Thoracic aorta (tissue), 2 donors: ENCODE data around the gene ADCY5. TPM values are rescaled to one million over a fixed set of nuclear protein-coding genes. Genes with fewer than 3 reads are reported as not detected.

Experiments
- ATAC-seq: fragments of 150-250 bp; one replicate; pipeline ENCODE4 v1.8.0; 2017; ENCODE audit warnings: low read depth; ENCODE audit not compliant: insufficient number of reproducible peaks, low FRiP score
- DNase-seq: peaks from one replicate; pipeline ENCODE4 v3.0.0-alpha.2; 2020; ENCODE audit warnings: low spot score
- H3K27ac ChIP-seq, 2 donors: fragments of 200-600 bp; sonication (generic); 1 replicate in 1 of 2; 2 replicates in 1 of 2; pipeline ENCODE4 v1.5.1; 2016; ENCODE audit warnings: mild to moderate bottlenecking in 2 of 2, moderate library complexity in 2 of 2
- H3K27me3 ChIP-seq: fragments of 200-600 bp; sonication (generic); replicated peaks from 2 replicates; pipeline ENCODE4 v1.6.0; 2016; ENCODE audit warnings: mild to moderate bottlenecking; ENCODE audit not compliant: insufficient read depth
- H3K36me3 ChIP-seq: fragments of 200-600 bp; sonication (generic); one replicate; pipeline ENCODE4 v1.5.1; 2016
- H3K4me1 ChIP-seq, 2 donors: fragments of 200-600 bp; sonication (generic); 1 replicate in 1 of 2; 2 replicates in 1 of 2; pipeline versions ENCODE4 v1.5.1 to v1.6.0; 2016; ENCODE audit warnings: low read depth in 2 of 2, mild to moderate bottlenecking in 1 of 2; ENCODE audit not compliant: control insufficient read depth in 1 of 2
- H3K4me3 ChIP-seq: fragments of 200-600 bp; sonication (generic); 2 replicates; pipeline ENCODE4 v1.5.1; 2016; ENCODE audit warnings: mild to moderate bottlenecking
- H3K9me3 ChIP-seq: fragments of 200-600 bp; sonication (generic); 2 replicates; pipeline ENCODE4 v1.5.1; 2016
- CTCF ChIP-seq: fragments of 200-600 bp; sonication (generic); IDR thresholded peaks from one replicate; pipeline ENCODE4 v1.5.1; 2019; ENCODE audit warnings: antibody characterized with exemption
- total RNA-seq, 2 donors: library from RNA; depleted of rRNA; stranded (reverse); fragments of >200 nt; gene quantifications; one replicate each; pipeline versions ENCODE4 v1.1.0 to v1.2.3, GENCODE V29; 2016

The ADCY5 gene
- total RNA-seq, 2 donors from 2014 or later, result 104 to 123 TPM

DNA sequence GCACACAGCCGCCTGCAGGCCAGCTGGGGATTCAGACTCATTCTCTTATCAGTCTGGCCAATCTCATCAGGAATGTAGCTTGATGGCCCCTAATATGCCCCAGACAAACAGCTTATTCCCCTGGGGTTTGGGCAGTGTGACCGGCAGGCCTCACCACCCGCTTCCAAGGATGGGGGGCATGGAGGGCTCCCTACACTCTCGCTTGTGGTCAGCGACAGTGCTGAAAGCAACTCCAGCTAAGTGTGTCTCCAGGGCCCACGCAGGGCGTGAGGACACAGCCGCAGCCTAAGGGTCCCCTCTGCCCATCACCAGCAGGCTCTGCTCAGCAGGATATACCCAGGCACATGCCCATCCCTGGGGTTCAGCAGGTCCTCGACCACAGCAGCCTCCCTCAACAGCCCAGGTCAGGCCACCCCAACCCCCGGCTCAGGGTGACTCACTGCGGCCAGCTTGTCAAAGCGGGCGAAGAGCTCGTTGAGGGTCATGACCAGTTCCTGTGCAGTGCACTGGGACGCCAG, 116.7 kb downstream of the ADCY5 start:
- ATAC-seq (no peak), DNase-seq (no peak)
- H3K4me1 ChIP-seq, result peaks cover 23 to 86% of the 10 kb centered on the region in 2 donors

DNA sequence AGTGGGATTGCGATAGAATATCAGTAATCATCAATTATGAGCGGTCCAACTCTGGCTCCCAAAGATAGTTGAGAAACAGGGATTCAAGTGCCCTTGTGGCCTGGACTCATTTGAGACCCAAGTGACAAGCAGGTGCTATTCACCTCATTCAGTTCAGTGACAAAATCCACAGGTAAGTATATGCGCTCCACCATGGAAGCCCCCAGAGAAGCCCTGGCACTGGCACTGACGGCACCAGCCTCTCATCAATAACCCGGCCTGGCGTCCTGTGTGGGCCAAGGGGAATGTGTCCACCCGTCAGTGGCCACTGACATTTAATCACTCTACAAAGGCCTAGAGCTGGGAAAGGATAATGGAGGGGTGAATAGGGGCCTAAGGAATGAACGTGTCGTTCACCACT, 117.2 kb downstream of the ADCY5 start:
- peaks cover 23 to 85% of the 10 kb centered on the region in 2 donors for H3K4me1 ChIP-seq
- peak overlapping the region; percentile 75 to 86 for H3K27ac ChIP-seq
- TF ChIP-seq CTCF, result no peak
- ATAC-seq, result no peak
- H3K4me3 ChIP-seq, result no peak overlapping the region
- no peaks in the 10 kb centered on the region for H3K9me3 ChIP-seq
- no peaks in the 10 kb centered on the region for H3K27me3 ChIP-seq
- H3K36me3 ChIP-seq, result peaks cover under 1% of the 10 kb centered on the region
- DNase-seq, result no peak

More for the DNA sequence above, 116.7 kb downstream of the ADCY5 start:
- no peaks in the 10 kb centered on the region for H3K9me3 ChIP-seq
- no peaks in the 10 kb centered on the region for H3K36me3 ChIP-seq
- H3K27me3 ChIP-seq, result no peaks in the 10 kb centered on the region
- H3K27ac ChIP-seq, result peak overlapping the region; percentile 75 to 86
- H3K4me3 ChIP-seq, result no peak overlapping the region
- no peak for TF ChIP-seq CTCF

DNA sequence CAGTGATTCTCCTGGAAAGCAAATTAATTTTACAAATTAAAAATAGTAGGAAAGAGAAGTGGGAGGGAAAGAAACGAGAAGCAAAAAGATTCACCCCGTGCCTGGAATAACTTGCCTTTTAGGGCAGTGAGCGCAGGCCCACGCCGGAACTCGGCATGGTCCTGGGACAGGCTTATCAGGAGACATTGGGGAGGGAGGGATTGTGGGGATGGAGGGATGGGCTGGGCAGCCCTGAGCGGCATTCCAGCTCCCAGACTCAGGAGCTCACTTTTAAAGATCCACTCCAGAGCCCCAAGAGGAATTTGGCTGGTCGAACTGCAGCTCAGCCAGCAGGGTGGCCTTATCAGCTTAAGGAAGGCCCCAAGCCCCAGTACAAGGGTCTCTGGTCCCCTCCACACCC, 117.9 kb downstream of the ADCY5 start:
- Histone ChIP-seq H3K9me3 (no peaks in the 10 kb centered on the region), H3K36me3 (peaks cover 6% of the 10 kb centered on the region), H3K27ac (peak overlapping the region; percentile 75 to 86), H3K4me1 (peaks cover 23 to 80% of the 10 kb centered on the region in 2 donors), H3K4me3 (peak overlapping the region; percentile 47), H3K27me3 (no peaks in the 10 kb centered on the region)
- DNase-seq, result no peak
- ATAC-seq, result no peak
- TF ChIP-seq CTCF, result no peak

DNA sequence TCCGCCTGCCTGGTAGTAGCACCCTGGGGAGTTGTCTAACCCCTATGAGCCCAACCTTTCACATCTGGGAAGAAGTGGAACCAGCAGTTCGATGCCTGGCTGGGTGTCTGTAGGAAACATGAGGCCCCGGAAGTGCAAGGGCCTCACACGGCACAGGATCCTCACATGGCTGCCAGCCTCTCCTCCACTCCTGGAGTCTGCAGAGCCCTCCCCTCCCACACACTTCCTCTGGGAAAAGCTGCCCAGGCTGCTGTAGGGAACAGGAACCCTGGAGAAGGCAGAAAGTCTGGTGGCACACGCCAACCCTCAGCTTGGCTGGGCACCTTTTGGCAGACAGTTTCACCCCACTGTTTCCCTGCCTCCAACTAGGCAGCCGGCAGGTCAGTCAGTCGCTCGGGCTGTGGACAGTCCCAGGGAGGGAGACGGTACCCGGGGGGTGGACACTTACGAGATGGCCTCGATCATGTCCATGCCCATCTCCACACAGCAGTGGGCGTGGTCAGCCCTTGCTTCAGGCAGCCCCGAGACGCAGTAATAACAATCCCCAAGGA, 118.4 kb downstream of the ADCY5 start:
- ATAC-seq (no peak), DNase-seq (no peak)
- peaks cover 23 to 80% of the 10 kb centered on the region in 2 donors for H3K4me1 ChIP-seq
- TF ChIP-seq CTCF, result no peak
- no peaks in the 10 kb centered on the region for H3K27me3 ChIP-seq
- no peaks in the 10 kb centered on the region for H3K9me3 ChIP-seq
- peak overlapping the region; percentile 75 to 86 for H3K27ac ChIP-seq
- peaks cover 9% of the 10 kb centered on the region for H3K36me3 ChIP-seq
- H3K4me3 ChIP-seq, result peak overlapping the region; percentile 47

GRCh38 chr3:123329636-123330340, 119.1 kb downstream of the ADCY5 start:
- Histone ChIP-seq H3K36me3 (peaks cover 10% of the 10 kb centered on the region), H3K9me3 (no peaks in the 10 kb centered on the region), H3K4me3 (no peak overlapping the region), H3K27me3 (no peaks in the 10 kb centered on the region), H3K27ac (peak overlapping the region; percentile 75 to 86), H3K4me1 (peaks cover 17 to 80% of the 10 kb centered on the region in 2 donors)
- no peak for ATAC-seq
- no peak for DNase-seq
- TF ChIP-seq CTCF, result no peak
